K562 (cell line): ENCODE data around the gene ZSWIM4. TPM values are rescaled to one million over a fixed set of nuclear protein-coding genes. Genes with fewer than 3 reads are reported as not detected.

Experiments used
- CREB3L1 ChIP-seq: fragments of 450-650 bp; IDR thresholded peaks from 2 replicates; pipeline ENCODE4 v1.6.1; 2014; ENCODE audit warnings: low read depth, mild to moderate bottlenecking, moderate library complexity, borderline replicate concordance
- E2F1 ChIP-seq: sonication (generic); formaldehyde crosslinking; IDR thresholded peaks from 2 replicates; pipeline ENCODE4 v1.8.1; 2023; ENCODE audit warnings: mild to moderate bottlenecking, missing genetic modification reagents, moderate library complexity
- EGR1 ChIP-seq: fragments of 450-650 bp; conservative IDR thresholded peaks from 2 replicates; pipeline ENCODE4 v1.6.1; 2017; ENCODE audit warnings: mild to moderate bottlenecking
- ERF ChIP-seq: fragments of 450-650 bp; formaldehyde crosslinking; IDR thresholded peaks from 2 replicates; pipeline ENCODE4 v1.4.0; 2020; ENCODE audit warnings: mild to moderate bottlenecking, mixed read lengths
- ETS2 ChIP-seq: IDR thresholded peaks from 2 replicates; pipeline ENCODE4 v1.6.1; 2016; ENCODE audit warnings: borderline replicate concordance, missing genetic modification characterization, mild to moderate bottlenecking, moderate library complexity, missing compliant biosample characterization; ENCODE audit not compliant: poor library complexity, severe bottlenecking
- ETV5 ChIP-seq: sonication (generic); formaldehyde crosslinking; IDR thresholded peaks from 2 replicates; pipeline ENCODE4 v1.4.0; 2020; ENCODE audit warnings: low read depth, mild to moderate bottlenecking, missing genetic modification reagents
- HDAC8 ChIP-seq: fragments of 450-650 bp; IDR thresholded peaks from 2 replicates; pipeline ENCODE4 v1.6.1; 2016; ENCODE audit warnings: mild to moderate bottlenecking, missing genetic modification characterization, moderate library complexity, missing compliant biosample characterization
- HNRNPLL ChIP-seq: fragments of 200-400 bp; formaldehyde crosslinking; IDR thresholded peaks from 2 replicates; pipeline ENCODE4 v1.6.1; 2017; ENCODE audit warnings: low read length, low read depth, mild to moderate bottlenecking; ENCODE audit not compliant: poor library complexity, severe bottlenecking
- NFATC3 ChIP-seq: fragments of 450-650 bp; IDR thresholded peaks from 2 replicates; pipeline ENCODE4 v1.6.1; 2017; ENCODE audit warnings: mild to moderate bottlenecking
- NFRKB ChIP-seq: fragments of 450-650 bp; IDR thresholded peaks from 2 replicates; pipeline ENCODE4 v1.6.1; 2016; ENCODE audit warnings: low read depth
- NKRF ChIP-seq: fragments of 450-650 bp; IDR thresholded peaks from 2 replicates; pipeline ENCODE4 v1.6.1; 2016; ENCODE audit warnings: borderline replicate concordance
- PKNOX1 ChIP-seq: fragments of 450-650 bp; IDR thresholded peaks from 2 replicates; pipeline ENCODE4 v1.6.1; 2016
- RNF2 ChIP-seq: sonication (generic); IDR thresholded peaks from 2 replicates; pipeline ENCODE4 v1.6.1; 2016
- SMARCB1 ChIP-seq: IDR thresholded peaks from 2 replicates; pipeline ENCODE4 v1.6.1; 2011; ENCODE audit warnings: improper control_type of control experiment, low read depth; ENCODE audit not compliant: insufficient read length
- SOX6 ChIP-seq: fragments of 450-650 bp; IDR thresholded peaks from 2 replicates; pipeline ENCODE4 v1.6.1; 2014; ENCODE audit warnings: mild to moderate bottlenecking
- TBL1XR1 ChIP-seq, 2 experiments: IDR thresholded peaks; 2 replicates each; pipeline ENCODE4 v1.6.1; 2012; ENCODE audit warnings: improper control_type of control experiment in 2 of 2, low read length in 2 of 2, mild to moderate bottlenecking in 1 of 2
- TEAD1 ChIP-seq, 2 experiments: fragments of 450-650 bp in 1 of 2; sonication (generic) in 1 of 2; formaldehyde crosslinking; IDR thresholded peaks; 2 replicates each; pipeline versions ENCODE4 v1.4.0 to v1.8.0; 2020 to 2022; ENCODE audit warnings: mild to moderate bottlenecking in 2 of 2, missing genetic modification reagents in 1 of 2
- TRIM24 ChIP-seq, 2 experiments: fragments of 450-650 bp; IDR thresholded peaks; 2 replicates each; pipeline ENCODE4 v1.6.1; 2016
- ZBED1 ChIP-seq: IDR thresholded peaks from 2 replicates; pipeline ENCODE4 v1.6.1; 2014
- ZBTB8A ChIP-seq: fragments of 450-650 bp; IDR thresholded peaks from 2 replicates; pipeline ENCODE4 v1.6.1; 2018; ENCODE audit warnings: mild to moderate bottlenecking, moderate library complexity; ENCODE audit not compliant: partially characterized antibody
- ZKSCAN8 ChIP-seq: fragments of 200-800 bp; sonication (Bioruptor generic); IDR thresholded peaks from 2 replicates; pipeline ENCODE4 v1.6.1; 2016; ENCODE audit warnings: missing genetic modification characterization, missing compliant biosample characterization
- ZNF3 ChIP-seq: fragments of 250-450 bp; sonication (Bioruptor Pico); IDR thresholded peaks from 2 replicates; pipeline ENCODE4 v1.5.0; 2021; ENCODE audit warnings: mild to moderate bottlenecking, moderate library complexity
- ZNF324 ChIP-seq: fragments of 250-450 bp; sonication (Bioruptor Pico); IDR thresholded peaks from 2 replicates; pipeline ENCODE4 v1.4.0; 2020; ENCODE audit warnings: mild to moderate bottlenecking
- ZNF41 ChIP-seq: fragments of 250-450 bp; sonication (Bioruptor Pico); conservative IDR thresholded peaks from 2 replicates; pipeline ENCODE4 v1.4.0; 2020; ENCODE audit warnings: mild to moderate bottlenecking
- polyA plus RNA-seq, 8 experiments: library from polyadenylated mRNA; depleted of rRNA in 4 of 8; stranded (reverse) in 5 of 8; unstranded in 3 of 8; fragments of >200 nt; fragmentation: Nextera tagmentation in 2 of 8; fragmentation: Illumina TruSeq in 1 of 8; extraction: Ambion mirVana in 2 of 8; extraction: Trizol in 1 of 8; gene quantifications; 2 replicates each; pipeline versions ENCODE4 v1.2.1 to v1.2.3, GENCODE V29; 2011 to 2014; ENCODE audit warnings: inconsistent platforms in 1 of 8, missing spikeins in 1 of 8
- total RNA-seq, 7 experiments: library from RNA; depleted of rRNA in 6 of 7; stranded (reverse); fragments of >200 nt in 6 of 7; fragmentation: Illumina TruSeq in 2 of 7; extraction: Trizol in 2 of 7; gene quantifications; 2 replicates each; pipeline versions ENCODE4 v1.2.1 to v1.2.3, GENCODE V29; 2011 to 2021; ENCODE audit warnings: low replicate concordance in 1 of 7

Gene ZSWIM4
- total and polyA plus RNA-seq, 9 of the 15 experiments (the other 6 are each of a cell fraction or from before 2014, with no cell fraction given): 0.25 to 3.7 (median 0.79) TPM; not detected in 2

- TF ChIP-seq CREB3L1: 0 out of 2 replicates have a peak, but pooled peaks have one; percentile 27
- no peak for TF ChIP-seq SMARCB1
- 0 out of 2 replicates have a peak, but pooled peaks have one; percentile 20 for TF ChIP-seq SOX6
- no peak for TF ChIP-seq ZKSCAN8 (CRISPR knock-in tag)
- TF ChIP-seq PKNOX1: peak; percentile 16; the same call in 1 of the 2 replicates
- TF ChIP-seq ZNF324 (CRISPR knock-in tag): no peak
- TF ChIP-seq RNF2: no peak
- TF ChIP-seq E2F1 (CRISPR knock-in tag): 0 out of 2 replicates have a peak, but pooled peaks have one; percentile 32
- no peak for TF ChIP-seq ZNF3 (CRISPR knock-in tag)
- no peak for TF ChIP-seq ETS2 (tag)
- TF ChIP-seq ZNF41 (CRISPR knock-in tag): no peak
- 0 out of 4 replicates have a peak, but pooled peaks of 1 of the 2 experiments have one; percentile 31 for TF ChIP-seq TBL1XR1 (IDR thresholded peaks at IDR 0.05; ENCODE audit: low read length in 2 of 2)
- no peak for TF ChIP-seq NFATC3
- no peak for TF ChIP-seq ETV5 (CRISPR knock-in tag)
- no peak for TF ChIP-seq TRIM24 (IDR thresholded peaks at IDR 0.05)
- TF ChIP-seq ZBTB8A: no peak
- TF ChIP-seq HDAC8 (tag): no peak; the same call in 1 of the 2 replicates
- no peak for TF ChIP-seq NKRF
- no peak for TF ChIP-seq TEAD1 (CRISPR knock-in tag; IDR thresholded peaks at IDR 0.05)
- TF ChIP-seq EGR1: peak; percentile 70
- no peak for TF ChIP-seq ZBED1
- TF ChIP-seq ERF: no peak
- TF ChIP-seq NFRKB: peak; percentile 63; the same call in 1 of the 2 replicates
- no peak for TF ChIP-seq HNRNPLL
Observed at GRCh38 chr19:13849991-13850909, 55.0 kb downstream of the ZSWIM4 start (continued).
